RCC 7860 (cell line): ENCODE results near the gene GATAD2B.

Experiments used
- DNase-seq: peaks from one replicate; pipeline ENCODE4 v3.0.0-alpha.2; 2015; ENCODE audit warnings: low spot score
- FAIRE-seq: peaks from 2 replicates; lab custom pipeline; 2012; peaks lifted over from hg19 to GRCh38; lab: Jason Lieb, UNC

Gene GATAD2B

DNA sequence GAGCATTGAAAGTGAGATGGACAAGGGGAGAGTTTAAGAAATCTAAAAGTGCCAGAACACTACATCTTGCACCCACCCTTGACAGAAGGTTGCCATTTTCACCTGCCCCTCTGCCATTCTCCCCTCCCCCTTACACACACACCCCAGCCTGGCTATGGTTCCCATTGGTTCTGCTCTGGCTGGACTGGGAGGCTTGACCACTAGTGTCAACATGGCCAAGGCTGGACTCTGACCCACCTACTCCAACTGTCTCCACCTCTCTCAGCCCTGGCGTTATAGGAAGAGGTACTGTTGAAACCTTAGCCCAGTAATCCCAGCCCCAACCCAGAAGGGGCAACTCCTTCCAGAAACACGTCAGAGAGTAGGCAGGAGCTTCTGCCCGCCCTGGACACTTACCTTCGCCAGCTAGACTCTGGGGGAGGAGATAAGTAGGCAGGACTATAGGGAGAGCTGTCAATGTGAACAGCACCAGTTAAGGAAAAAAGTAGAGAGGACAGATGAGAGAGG lies 31.1 kb upstream of the GATAD2B start:
- FAIRE-seq (no peak), DNase-seq (no peak)

DNA sequence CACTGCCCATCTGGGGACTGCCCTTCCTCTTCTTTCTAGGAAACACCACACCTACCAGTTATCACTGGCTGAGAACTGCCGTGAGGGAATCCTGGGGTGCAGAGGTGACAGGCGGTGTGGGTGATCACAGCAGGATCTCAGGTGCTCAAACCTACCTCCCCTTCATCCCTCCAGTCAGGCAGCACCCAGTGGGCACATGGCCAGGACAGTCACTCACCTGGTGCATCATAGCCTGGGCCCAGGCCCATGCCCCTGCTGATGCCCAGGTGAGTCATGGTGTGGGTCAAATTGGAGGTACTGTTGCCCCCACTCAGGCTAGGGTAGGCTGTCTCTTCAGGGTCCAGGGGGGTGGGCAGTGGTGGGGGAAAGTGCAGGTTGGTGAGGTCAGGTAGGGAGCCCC lies 29.0 kb upstream of the GATAD2B start:
- DNase-seq, result no peak
- no peak for FAIRE-seq

DNA sequence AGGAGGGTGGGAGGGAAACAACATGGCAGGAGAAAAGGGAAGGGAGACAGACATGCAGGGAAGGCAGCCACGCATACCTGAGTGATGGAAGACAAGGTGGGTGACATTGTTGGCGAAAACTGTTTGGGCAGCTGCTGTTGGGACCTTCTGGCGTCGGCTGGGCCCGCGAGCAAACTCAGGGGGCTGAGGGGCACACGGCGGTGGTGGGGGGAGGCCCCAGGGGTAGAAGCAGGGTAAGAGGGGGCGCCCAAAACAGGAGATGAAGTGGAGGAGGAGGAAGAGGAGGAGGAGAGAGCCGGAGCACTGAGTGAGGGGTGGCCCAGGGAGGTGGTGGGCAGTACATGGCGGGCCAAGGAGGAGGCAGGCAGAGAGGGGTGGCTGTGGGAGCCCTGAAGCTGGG lies 28.4 kb upstream of the GATAD2B start:
- DNase-seq (no peak), FAIRE-seq (no peak)

DNA sequence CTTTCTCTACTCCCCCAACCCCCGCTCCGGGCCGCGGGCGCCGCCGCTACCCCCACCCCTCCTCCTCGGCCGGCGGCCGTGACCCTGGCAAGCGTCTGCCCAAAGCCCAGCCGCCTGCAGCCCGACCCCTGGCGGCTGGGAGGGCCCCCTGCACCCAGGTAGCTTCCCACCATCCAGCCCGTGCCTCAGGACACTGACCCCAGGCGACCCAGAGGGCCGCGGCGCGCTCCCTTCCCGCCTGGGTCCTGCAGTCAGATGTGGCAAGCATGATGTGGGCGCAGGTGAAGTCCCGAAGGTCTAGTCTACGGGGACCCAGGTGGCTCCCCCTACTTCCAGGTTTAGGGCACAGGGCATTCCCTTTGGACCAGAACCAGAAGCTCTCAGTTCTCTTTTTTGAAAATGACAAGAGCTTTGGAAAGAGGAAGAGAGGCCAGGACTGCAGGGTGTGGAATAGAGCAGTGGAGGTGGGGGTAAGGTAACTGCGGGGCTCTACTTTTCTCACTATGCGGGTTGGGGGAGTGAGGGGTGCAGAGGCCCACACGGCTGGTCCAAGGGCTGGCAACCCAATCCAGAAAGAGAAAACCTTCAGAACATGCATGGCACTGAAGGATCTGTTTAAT lies 24.0 kb upstream of the GATAD2B start, which contains the start of gene DENND4B:
DENND4B (minus strand) TSS at position 97 of the 620 bp plus-strand sequence. CDS start 2,344 bp downstream, outside the sequence.
- no peak for FAIRE-seq

GRCh38 chr1:153945795-153946621 lies 23.2 kb upstream of the GATAD2B start:
- no peak for FAIRE-seq
- DNase-seq, result peak; percentile 40

More for the DNA sequence above, 24.0 kb upstream of the GATAD2B start, which contains the start of gene DENND4B:
- peak; percentile 67 for DNase-seq

GRCh38 chr1:153945131-153945794 lies 22.5 kb upstream of the GATAD2B start:
- peak; percentile 4 for DNase-seq

GRCh38 chr1:153944827-153945117 lies 22.0 kb upstream of the GATAD2B start:
- DNase-seq (no peak), FAIRE-seq (no peak)

More at GRCh38 chr1:153945131-153945794, 22.5 kb upstream of the GATAD2B start:
- FAIRE-seq, result no peak

- no peak for DNase-seq
- FAIRE-seq, result no peak
These were observed 21.4 kb upstream of the GATAD2B start for GRCh38 chr1:153944005-153944826.

DNA sequence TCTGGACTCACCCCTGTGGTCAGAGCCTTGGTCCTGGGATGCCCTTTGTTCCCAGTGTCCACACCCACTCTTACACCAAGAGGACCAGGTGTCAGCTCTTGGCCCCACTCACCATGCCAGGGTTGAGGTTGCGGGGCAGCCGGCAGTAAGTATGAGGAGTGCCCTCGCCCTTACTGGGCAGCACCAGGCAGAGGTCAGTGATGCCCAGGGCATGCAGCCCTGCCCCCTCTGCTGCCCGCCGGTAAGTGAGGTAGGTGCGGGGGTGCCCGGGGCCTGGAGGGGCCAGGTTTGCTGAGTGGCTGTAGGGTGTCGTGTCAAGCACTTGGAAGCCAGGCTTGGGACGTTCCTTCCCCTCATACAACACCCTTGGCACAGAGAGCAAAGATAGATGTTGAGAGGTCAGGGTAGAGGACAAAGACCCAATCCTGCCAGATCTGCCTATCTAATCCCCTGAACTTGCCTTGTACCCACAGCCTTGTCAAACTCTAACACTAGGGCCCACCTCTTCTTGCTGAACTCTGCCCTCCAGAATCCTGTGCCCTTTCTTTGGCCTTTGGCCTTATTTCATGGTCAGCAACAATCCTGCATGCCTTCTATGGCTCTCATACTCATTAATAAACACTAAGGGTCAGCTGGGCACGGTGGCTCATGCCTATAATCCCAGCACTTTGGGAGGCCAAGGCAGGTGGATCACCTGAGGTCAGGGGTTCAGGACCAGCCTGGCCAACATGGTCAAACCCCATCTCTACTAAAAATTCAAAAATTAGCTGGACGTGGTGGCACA lies 20.2 kb upstream of the GATAD2B start:
- no peak for DNase-seq
- no peak for FAIRE-seq

DNA sequence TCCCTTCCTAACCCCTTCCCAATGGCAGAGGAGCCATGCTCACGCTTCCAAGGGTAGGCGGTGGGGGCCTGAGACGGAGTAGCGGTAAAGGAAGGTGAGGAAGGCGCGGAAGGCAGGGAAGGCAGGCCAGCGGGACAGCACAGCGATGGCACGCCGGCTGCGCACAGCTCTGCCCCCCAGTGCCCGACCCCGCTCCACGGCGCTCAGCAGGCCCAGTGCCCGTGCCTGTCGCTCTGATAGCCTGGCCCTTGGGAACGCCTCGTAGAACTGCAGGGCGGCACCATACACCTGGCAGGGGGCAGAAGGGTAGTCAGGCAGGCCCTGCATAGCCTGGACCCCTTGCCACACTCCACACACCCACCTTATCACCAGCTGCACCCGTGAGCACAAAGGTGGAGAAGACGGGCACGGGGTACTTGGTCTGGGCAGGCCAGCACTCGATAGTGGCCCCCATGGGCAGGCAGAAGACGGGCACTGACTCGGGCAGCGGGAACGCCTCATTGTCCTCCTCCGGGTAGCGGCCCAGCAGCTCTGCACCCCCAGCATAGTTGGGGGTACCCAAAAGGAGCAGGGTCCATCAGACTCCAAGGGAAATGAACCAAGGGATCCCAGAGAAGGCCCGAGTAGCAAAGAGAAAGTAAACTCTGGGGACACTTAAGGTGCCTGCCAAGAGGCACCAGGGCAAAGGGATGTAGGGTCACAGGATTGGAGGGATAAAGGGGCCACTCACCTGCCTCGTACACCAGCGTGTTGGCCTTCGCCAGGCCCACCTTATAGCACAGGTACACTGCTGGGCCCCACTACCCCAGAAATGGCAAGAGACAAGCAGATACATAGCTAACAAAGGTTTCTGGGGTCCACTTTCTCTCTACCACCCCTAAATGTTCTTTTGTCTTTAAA lies 19.3 kb upstream of the GATAD2B start:
- no peak for DNase-seq
- no peak for FAIRE-seq

DNA sequence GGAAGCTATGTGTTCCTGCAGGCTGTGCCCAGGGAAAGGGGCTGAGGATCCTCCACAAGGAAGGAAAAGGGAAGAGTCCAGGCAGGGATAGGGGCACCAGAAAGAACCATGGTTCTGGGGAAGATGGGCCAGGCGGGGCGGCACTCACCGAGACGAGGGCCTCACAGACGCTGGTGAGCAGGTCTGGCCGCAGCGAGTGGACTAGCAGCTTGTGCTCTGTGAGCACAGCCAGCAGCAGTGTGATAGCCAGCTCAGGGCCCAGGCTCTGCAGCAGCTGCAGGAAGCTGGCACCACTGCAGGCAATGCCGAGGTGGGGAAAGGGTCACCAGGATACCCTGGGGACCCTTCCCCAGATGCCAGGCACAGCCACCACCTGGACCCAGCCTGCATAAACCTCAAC lies 18.0 kb upstream of the GATAD2B start:
- no peak for FAIRE-seq
- DNase-seq, result no peak

DNA sequence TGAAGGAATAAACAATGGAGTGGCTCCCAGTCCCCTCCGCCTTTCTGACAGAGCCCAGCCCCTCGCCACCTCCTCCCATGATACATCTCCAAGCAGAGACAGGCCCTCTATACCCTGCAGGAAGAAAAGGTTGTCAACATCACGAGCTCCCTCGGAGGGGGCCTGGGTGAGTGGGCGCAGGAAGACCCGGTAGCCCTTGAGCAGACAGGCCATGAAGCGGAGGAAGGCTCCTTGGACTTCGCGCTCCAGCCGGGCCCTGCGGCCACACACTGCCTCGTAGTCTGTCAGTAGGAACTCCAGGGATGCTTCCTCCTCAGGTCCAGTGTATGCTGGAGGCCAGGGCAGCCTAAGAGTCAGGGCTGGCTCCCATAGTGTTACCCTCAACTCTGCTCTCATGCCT lies 16.7 kb upstream of the GATAD2B start:
- no peak for DNase-seq
- FAIRE-seq, result no peak

GRCh38 chr1:153938996-153939395 lies 16.2 kb upstream of the GATAD2B start:
- FAIRE-seq (no peak), DNase-seq (no peak)

DNA sequence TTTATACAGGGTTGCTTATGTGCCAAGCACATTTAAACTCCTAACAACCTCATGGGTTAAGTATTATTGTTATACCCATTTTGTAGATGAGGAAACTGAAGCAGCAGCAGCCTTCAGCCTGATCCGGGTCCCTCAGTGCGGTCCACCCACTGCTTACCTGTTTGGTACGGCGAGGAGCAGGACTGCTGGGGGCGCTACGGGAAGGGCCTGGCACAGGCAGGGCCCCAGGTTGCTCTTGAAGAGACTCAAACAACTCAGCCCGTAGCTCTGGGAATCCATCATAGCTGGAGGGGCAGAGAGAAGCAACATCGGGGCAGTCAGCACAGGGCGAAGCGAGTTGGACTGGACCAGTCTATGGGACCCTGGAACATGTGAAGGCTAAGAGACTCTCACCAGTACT lies 14.6 kb upstream of the GATAD2B start:
- DNase-seq, result no peak
- FAIRE-seq, result no peak

GRCh38 chr1:153936011-153936802 lies 13.4 kb upstream of the GATAD2B start:
- DNase-seq (no peak), FAIRE-seq (no peak)

GRCh38 chr1:153934746-153935145 lies 12.0 kb upstream of the GATAD2B start:
- no peak for DNase-seq
- FAIRE-seq, result no peak

- FAIRE-seq (no peak), DNase-seq (no peak)
These were observed 11.2 kb upstream of the GATAD2B start for GRCh38 chr1:153933955-153934354.

DNA sequence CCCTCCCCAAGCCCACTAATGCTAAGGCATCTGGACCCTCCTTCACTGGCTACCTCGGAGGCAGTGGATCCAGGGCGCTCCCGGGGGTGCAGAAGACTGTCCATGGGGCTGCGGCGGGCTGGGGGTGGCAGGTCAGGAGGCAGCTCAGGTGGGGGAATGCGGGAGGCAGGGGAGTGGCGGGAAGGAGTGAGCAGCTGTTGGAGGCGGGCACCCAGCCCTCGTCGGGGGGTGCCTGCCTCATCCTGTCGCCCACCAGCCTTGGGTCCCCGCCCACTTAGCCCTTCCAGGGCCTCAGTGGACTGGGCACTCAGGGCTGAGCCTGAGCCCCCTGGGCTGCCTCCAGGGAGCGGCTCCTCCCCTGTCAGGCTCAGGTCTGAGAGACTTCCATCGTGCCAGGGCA lies 10.7 kb upstream of the GATAD2B start:
- no peak for FAIRE-seq

More for the DNA sequence above, 10.7 kb upstream of the GATAD2B start:
- DNase-seq, result no peak
